Muscle layer of duodenum (tissue), 2 donors: ENCODE data around the gene RABGAP1L.

ENCODE experiments used
- H3K27ac ChIP-seq: one replicate; pipeline ENCODE4 v1.7.0; 2013; ENCODE audit warnings: mild to moderate bottlenecking, low read length
- H3K27me3 ChIP-seq: one replicate; pipeline ENCODE4 v1.7.0; 2013; ENCODE audit warnings: low read depth, mild to moderate bottlenecking, control low read depth, low read length
- H3K36me3 ChIP-seq, 2 donors: one replicate each; pipeline ENCODE4 v1.7.0; 2013; ENCODE audit warnings: low read length in 2 of 2, control low read depth in 1 of 2, mild to moderate bottlenecking in 1 of 2; ENCODE audit not compliant: insufficient read depth in 2 of 2, control insufficient read depth in 1 of 2
- H3K4me1 ChIP-seq, 2 donors: one replicate each; pipeline ENCODE4 v1.7.0; 2013; ENCODE audit warnings: low read length in 2 of 2, mild to moderate bottlenecking in 2 of 2, control low read depth in 1 of 2, moderate library complexity in 1 of 2; ENCODE audit not compliant: insufficient read depth in 2 of 2, control insufficient read depth in 1 of 2
- H3K4me3 ChIP-seq, 2 donors: one replicate each; pipeline ENCODE4 v1.7.0; 2013; ENCODE audit warnings: low read length in 2 of 2, low read depth in 1 of 2, mild to moderate bottlenecking in 1 of 2
- H3K9me3 ChIP-seq, 2 donors: one replicate each; pipeline ENCODE4 v1.7.0; 2013; ENCODE audit warnings: low read length in 2 of 2, control low read depth in 1 of 2, mild to moderate bottlenecking in 1 of 2; ENCODE audit not compliant: control insufficient read depth in 1 of 2
- donor health status: healthy.

The RABGAP1L gene

DNA sequence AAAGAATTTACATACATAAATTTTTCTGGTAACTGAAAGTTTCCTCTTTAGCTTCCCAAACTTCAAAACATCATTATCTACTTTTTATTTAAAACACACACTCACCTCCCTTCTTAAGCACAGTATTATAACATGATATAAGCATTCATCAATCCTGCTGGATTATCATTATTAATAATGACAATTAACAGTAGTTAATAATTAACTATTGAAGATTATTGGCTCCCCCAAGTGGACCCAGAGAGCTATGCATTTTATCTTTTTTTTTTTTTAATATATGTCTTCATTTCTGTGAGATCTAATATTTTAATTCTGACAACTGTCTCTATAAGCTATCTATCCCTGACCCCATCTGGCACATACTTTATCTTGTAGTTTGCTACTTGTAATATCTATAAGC, 588.3 kb downstream of the RABGAP1L start:
- Histone ChIP-seq H3K36me3 (no peaks in the 10 kb centered on the region), H3K4me3 (no peak overlapping the region), H3K27ac (no peak overlapping the region), H3K27me3 (no peaks in the 10 kb centered on the region), H3K4me1 (no peaks in the 10 kb centered on the region), H3K9me3 (no peaks in the 10 kb centered on the region)

DNA sequence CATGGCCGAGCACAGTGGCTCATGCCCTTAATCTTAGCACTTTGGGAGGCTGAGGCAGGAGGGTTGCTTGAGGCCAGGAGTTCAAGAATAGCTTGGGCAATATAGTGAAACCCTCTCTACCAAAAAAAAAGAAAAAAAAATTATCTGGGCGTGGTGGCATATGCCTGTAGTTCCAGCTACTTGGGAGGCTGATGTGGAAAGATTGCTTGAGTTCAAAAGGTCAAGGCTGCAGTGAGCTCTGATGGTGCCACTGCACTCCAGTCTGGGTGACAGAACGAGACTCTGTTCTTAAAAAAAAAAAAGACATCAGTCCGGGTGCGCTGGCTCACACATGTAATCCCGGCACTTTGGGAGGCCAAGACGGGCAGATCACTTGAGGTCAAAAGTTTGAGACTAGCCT, 589.3 kb downstream of the RABGAP1L start:
- no peak overlapping the region for H3K4me3 ChIP-seq
- no peaks in the 10 kb centered on the region for H3K27me3 ChIP-seq
- no peaks in the 10 kb centered on the region for H3K36me3 ChIP-seq
- no peaks in the 10 kb centered on the region for H3K9me3 ChIP-seq
- no peaks in the 10 kb centered on the region for H3K4me1 ChIP-seq
- no peak overlapping the region for H3K27ac ChIP-seq

DNA sequence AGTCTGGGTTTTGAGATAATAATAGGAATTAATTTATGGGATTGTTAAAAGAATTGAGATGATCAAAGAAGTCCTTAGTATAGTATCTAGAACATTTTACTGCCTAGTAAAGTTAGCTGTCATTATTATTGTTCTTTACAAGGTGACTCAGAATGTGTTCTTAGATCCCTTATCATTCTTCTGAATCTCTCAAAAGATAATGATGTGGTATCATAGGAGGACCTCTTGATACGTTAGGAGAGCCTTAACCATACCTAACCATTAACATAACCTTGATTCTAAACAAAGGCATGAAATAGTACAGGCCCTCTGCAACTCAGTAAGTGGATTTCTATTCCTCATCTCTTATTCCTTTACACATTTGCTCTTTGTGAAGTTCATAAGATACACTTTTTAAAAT, 593.8 kb downstream of the RABGAP1L start:
- Histone ChIP-seq H3K4me3 (no peak overlapping the region), H3K9me3 (no peaks in the 10 kb centered on the region), H3K27me3 (no peaks in the 10 kb centered on the region), H3K4me1 (no peaks in the 10 kb centered on the region), H3K36me3 (no peaks in the 10 kb centered on the region), H3K27ac (no peak overlapping the region)

DNA sequence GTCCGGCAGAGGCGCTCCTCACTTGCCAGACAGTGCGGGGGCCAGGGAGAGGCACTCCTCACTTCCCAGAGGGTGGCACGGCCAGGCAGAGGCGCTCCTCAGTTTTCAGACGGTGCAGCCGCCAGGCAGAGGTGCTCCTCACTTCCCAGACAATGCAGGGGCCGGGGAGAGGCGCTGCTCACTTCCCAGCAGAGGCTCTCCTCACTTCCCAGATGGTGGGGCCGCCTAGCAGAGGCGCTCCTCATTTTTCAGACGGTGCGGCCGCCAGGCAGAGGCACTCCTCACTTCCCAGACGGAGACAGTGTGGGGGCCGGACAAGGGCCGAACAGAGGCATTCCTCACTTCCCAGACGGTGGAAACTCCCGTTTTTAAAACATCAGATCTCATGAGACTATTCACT, 602.0 kb downstream of the RABGAP1L start:
- Histone ChIP-seq H3K4me3 (no peak overlapping the region), H3K27ac (no peak overlapping the region), H3K4me1 (no peaks in the 10 kb centered on the region), H3K9me3 (no peaks in the 10 kb centered on the region), H3K27me3 (no peaks in the 10 kb centered on the region), H3K36me3 (no peaks in the 10 kb centered on the region)

DNA sequence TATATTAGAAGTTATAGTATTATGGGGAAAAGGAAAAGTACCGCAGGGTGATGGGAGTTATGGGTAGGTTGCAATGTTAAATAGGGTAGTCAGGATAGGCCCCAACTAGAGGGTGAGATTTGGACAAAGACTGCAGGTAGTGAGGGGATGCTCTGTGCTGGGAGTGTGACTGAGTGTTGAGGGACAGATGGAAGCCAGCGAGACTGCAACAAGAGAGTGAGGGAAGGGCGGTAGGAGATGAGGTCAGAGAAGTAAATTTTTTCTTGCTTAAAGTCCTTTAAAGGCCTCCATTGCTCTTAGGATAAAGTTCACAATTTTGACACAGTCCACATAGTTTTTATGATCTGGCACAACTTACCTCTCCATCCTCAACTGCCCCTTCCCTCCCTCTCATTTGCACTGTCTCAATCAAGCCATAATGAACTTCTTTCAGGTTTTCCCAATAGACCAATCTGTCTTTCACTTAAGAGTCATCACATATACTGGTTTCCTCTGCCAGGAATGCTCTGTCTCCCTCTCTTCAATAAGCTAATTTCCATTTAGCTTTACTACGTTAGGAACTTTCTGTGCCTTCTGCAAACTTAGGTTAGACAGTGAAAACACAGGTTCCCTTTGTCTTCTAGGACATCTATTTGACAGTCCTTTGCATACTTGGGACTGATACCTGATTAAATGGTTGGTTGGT, 602.7 kb downstream of the RABGAP1L start:
- Histone ChIP-seq H3K27me3 (no peaks in the 10 kb centered on the region), H3K4me1 (no peaks in the 10 kb centered on the region), H3K36me3 (no peaks in the 10 kb centered on the region), H3K27ac (no peak overlapping the region), H3K9me3 (no peaks in the 10 kb centered on the region), H3K4me3 (no peak overlapping the region)

DNA sequence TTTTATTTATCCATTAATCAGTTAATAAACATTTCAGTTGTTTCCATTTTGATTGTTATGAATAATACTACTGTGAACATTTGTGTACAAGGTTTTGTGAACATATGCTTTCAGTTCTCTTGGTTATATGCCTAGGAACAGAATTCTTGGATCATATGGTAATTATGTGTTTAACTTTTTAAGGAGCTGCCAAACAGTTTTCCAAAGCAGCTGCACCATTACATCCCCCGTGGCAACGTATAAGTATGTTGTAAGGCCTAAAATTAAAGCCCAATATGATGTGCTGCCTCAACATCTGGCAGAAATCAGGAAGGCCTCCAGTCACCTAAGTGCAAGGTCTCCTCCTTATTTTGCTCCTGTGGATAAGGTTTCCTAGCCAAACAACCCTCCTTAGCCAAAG, 604.9 kb downstream of the RABGAP1L start:
- Histone ChIP-seq H3K27me3 (no peaks in the 10 kb centered on the region), H3K4me1 (no peaks in the 10 kb centered on the region), H3K27ac (no peak overlapping the region), H3K9me3 (no peaks in the 10 kb centered on the region), H3K4me3 (no peak overlapping the region), H3K36me3 (no peaks in the 10 kb centered on the region)

DNA sequence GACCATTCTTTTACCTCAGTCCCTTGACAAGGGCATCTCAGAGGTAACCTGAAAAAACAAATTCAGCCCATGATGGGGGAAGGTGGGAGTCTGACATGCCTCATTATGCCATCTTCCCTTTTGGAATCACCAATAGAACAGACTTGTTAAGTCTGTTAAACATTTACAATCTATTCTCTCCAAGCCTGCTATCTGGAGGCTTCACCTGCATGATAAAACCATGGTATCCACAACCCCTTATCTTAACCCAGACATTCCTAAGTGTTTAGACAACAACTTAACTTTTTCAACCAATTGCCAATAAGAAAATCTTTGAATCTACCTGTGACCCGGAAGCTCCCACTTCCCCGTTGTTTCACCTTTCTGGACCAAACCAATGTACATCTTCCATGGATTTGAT, 607.4 kb downstream of the RABGAP1L start:
- H3K27ac ChIP-seq = no peak overlapping the region

DNA sequence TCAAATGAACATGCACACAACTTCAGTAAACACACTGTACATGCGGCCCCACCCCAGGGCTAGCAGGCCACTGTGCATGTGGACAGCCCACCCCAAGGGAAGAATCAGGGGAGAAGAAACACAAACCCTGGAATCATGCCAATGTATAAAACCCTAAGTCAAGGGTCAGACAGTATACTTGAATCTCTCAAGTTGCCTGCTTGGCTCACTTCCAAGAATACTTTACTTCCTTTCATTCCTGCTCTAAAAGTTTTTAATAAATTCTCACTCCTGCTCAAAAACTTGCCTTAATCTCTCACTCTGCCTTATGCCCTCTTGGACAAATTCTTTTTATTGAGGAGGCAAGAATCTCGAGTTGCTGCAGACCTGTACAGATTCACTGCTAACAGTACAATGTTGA, 609.2 kb downstream of the RABGAP1L start:
- no peaks in the 10 kb centered on the region for H3K27me3 ChIP-seq
- no peaks in the 10 kb centered on the region for H3K9me3 ChIP-seq
- no peaks in the 10 kb centered on the region for H3K4me1 ChIP-seq
- H3K36me3 ChIP-seq = no peaks in the 10 kb centered on the region
- no peak overlapping the region for H3K27ac ChIP-seq
- H3K4me3 ChIP-seq = no peak overlapping the region

More for the DNA sequence above, 607.4 kb downstream of the RABGAP1L start:
- H3K4me1 ChIP-seq = no peaks in the 10 kb centered on the region
- H3K27me3 ChIP-seq = no peaks in the 10 kb centered on the region
- H3K36me3 ChIP-seq = no peaks in the 10 kb centered on the region
- no peaks in the 10 kb centered on the region for H3K9me3 ChIP-seq
- H3K4me3 ChIP-seq = no peak overlapping the region

DNA sequence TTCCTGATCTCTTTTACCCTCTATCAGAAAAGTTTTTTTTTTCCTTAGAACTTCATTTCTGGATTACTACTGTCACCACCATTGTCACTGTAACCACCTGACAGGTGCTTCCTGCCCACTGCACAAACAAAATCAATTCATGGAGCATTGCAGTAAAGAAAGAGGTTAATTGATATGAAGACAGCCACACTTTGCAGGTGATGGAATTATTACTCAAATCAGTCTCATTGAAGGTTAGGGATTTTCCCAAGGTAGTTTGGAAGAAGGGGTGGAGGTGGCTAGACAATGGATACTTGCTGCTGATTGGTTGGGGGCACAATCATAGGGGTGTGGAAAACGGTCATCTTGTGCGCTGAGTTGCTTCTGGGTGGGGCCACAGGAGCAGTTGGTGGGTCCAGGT, 609.6 kb downstream of the RABGAP1L start:
- no peak overlapping the region for H3K27ac ChIP-seq
- no peaks in the 10 kb centered on the region for H3K27me3 ChIP-seq
- H3K4me1 ChIP-seq = no peaks in the 10 kb centered on the region
- H3K9me3 ChIP-seq = no peaks in the 10 kb centered on the region
- H3K36me3 ChIP-seq = no peaks in the 10 kb centered on the region
- H3K4me3 ChIP-seq = no peak overlapping the region

DNA sequence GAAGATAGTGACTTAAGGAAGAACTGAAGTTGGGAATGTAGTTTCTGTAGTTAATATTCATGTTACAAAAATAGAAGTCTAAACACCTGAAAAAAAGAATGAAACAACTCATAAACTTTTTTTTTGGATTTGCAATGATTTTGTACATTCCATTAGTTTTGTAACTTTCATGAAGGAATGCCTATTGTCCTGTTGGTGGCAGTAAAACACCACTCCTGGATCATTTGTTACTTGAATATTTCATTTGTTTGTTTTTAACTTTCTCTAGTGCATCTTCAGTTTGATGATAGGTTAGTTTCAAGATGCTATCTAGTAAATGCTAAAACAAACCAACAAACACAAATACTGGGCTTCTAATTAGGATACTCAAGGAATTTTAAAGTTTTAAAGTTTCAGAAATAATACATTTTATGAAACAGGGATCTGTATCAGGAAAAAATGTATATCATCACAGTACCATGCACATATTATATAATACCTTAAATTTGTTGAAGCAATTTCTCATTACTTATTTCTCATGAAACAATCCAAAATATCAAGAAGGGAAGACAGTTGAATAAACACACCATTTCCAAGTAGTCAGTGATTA, 610.7 kb downstream of the RABGAP1L start:
- no peaks in the 10 kb centered on the region for H3K9me3 ChIP-seq
- no peak overlapping the region for H3K4me3 ChIP-seq
- no peak overlapping the region for H3K27ac ChIP-seq
- H3K4me1 ChIP-seq = no peaks in the 10 kb centered on the region
- no peaks in the 10 kb centered on the region for H3K36me3 ChIP-seq
- no peaks in the 10 kb centered on the region for H3K27me3 ChIP-seq

DNA sequence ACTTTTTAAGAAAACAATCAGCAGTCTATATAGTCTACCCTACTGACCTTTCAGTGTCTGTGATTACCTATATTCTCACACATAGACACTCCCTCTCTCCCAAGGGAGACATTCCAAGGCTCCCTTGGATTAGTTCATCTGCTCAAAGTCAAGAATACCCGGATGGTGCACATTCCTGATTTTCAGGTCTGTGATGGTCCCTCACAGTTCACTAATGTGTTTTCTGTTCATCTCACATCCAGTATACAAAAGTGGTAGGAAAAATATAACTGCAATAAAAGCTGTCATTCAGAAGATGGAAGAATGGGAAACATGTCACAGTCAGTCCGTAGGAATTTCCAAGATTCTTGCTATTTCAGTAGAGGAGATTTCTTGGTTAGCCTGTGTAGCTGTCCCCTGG, 616.3 kb downstream of the RABGAP1L start:
- no peak overlapping the region for H3K4me3 ChIP-seq
- H3K36me3 ChIP-seq = no peaks in the 10 kb centered on the region
- no peaks in the 10 kb centered on the region for H3K27me3 ChIP-seq
- H3K27ac ChIP-seq = no peak overlapping the region
- H3K4me1 ChIP-seq = no peaks in the 10 kb centered on the region
- no peaks in the 10 kb centered on the region for H3K9me3 ChIP-seq

DNA sequence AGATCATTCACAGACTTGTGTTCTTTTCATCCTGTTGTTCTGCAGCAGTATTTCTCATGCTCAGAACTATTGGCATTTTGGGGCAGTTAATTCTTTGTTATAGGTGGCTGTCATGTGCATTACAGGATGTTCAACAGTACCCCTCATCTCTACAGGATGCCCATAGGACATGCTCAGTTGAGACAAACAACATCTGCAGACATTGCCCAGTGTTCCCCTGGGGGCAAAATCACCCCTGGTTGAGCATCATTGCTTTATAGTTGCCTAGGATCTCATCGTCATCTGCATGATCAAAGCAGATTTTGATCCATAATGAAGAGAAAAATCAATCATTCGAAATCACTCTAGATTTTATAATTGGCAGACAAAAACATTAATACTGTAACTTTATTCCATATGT, 617.9 kb downstream of the RABGAP1L start:
- Histone ChIP-seq H3K4me1 (no peaks in the 10 kb centered on the region), H3K27me3 (no peaks in the 10 kb centered on the region), H3K9me3 (no peaks in the 10 kb centered on the region), H3K4me3 (no peak overlapping the region), H3K36me3 (no peaks in the 10 kb centered on the region), H3K27ac (no peak overlapping the region)
